GM12891 (cell line): ENCODE results near the gene LAMB4.

ENCODE experiments used
- POLR2A ChIP-seq: IDR thresholded peaks from 2 replicates; pipeline ENCODE4 v1.6.1; 2011; ENCODE audit warnings: low read depth, low read length, control low read depth
- POLR2AphosphoS5 ChIP-seq: IDR thresholded peaks from 2 replicates; pipeline ENCODE4 v1.6.1; 2011; ENCODE audit warnings: low read depth, low read length, control low read depth
- TAF1 ChIP-seq: IDR thresholded peaks from 2 replicates; pipeline ENCODE4 v1.6.1; 2011; ENCODE audit warnings: low read depth, low read length, control low read depth

GRCh38 chr7:108170251-108170650 lies 40.1 kb upstream of the LAMB4 start:
- TF ChIP-seq POLR2AphosphoS5: no peak
- no peak for TF ChIP-seq POLR2A
- no peak for TF ChIP-seq TAF1
